ENCODE measurements around the gene FASTK. TPM values are rescaled to one million over a fixed set of nuclear protein-coding genes. Genes with fewer than 3 reads are reported as not detected.

FASTK gene
- total RNA-seq, 2 donors from 2014 or later = 64.0 to 71.0 TPM

DNA sequence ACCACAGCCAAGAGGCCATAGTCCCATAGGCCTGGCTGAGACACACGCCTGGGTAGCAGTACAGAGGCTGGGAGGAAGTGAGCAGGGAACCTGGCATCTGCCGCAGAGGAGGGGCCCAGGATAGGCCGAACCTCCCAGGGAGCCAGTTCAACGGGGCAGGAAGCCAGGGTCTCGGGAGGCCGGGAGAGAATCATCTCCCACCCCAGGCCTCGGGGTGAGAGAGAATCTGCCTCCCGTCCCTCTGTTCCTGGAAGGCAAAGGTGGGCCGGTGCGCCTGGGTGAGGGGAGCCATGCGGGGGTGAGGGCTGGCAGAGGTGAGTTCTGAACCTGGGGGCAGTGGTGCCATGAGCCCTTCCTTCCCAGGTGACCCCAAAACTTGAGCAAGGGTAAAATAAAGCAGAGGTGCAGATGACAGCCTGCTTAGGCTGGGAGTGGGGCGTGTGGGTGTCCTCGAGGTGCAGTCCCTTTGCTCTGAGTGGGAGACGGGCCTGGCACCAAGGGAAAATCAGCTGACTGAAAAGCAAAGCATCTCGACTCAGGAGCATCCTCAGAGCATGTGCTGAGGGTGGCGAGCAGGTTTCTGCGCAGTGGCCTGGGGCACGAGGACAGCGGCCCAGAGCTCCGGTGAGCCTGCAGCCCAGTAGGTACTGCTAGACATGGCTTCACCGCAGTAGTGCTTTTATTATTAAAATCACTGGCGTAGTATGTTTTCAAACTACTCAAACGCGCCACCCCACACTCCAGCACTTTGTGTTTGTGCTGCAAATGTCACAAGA lies 21.2 kb upstream of the FASTK start:
- no peak for DNase-seq
- H3K9me3 Mint-ChIP-seq = no peaks in the 10 kb centered on the region
- H3K4me1 ChIP-seq (ENCODE audit: control insufficient read depth, insufficient read depth, low read length) = no peaks in the 10 kb centered on the region
- H3K27me3 ChIP-seq (ENCODE audit: control insufficient read depth, insufficient read depth, low read length, poor library complexity, severe bottlenecking) = no peaks in the 10 kb centered on the region
- no peak overlapping the region for H3K4me3 Mint-ChIP-seq
- no peaks in the 10 kb centered on the region for H3K9me3 ChIP-seq (ENCODE audit: control insufficient read depth, low read length)
- WGBS, 2 experiments (ENCODE audit: insufficient coverage in 1 of 2, insufficient read length in 1 of 2) = 85 to 94% methylated on average over 18 to 24 of the region's 24 CpGs
- H3K9ac ChIP-seq (ENCODE audit: extremely low read depth, low read length, poor library complexity, severe bottlenecking) = no peak overlapping the region
- H3K36me3 Mint-ChIP-seq (ENCODE audit: low read depth) = peaks cover 12% of the 10 kb centered on the region
- TF ChIP-seq, protein P1, sequence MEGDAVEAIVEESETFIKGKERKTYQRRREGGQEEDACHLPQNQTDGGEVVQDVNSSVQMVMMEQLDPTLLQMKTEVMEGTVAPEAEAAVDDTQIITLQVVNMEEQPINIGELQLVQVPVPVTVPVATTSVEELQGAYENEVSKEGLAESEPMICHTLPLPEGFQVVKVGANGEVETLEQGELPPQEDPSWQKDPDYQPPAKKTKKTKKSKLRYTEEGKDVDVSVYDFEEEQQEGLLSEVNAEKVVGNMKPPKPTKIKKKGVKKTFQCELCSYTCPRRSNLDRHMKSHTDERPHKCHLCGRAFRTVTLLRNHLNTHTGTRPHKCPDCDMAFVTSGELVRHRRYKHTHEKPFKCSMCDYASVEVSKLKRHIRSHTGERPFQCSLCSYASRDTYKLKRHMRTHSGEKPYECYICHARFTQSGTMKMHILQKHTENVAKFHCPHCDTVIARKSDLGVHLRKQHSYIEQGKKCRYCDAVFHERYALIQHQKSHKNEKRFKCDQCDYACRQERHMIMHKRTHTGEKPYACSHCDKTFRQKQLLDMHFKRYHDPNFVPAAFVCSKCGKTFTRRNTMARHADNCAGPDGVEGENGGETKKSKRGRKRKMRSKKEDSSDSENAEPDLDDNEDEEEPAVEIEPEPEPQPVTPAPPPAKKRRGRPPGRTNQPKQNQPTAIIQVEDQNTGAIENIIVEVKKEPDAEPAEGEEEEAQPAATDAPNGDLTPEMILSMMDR (conservative IDR thresholded peaks at IDR 0.05) = no peak
- peaks cover 12% of the 10 kb centered on the region for H3K4me1 Mint-ChIP-seq
- H3K4me3 ChIP-seq (ENCODE audit: low read length) = no peak overlapping the region
- peaks cover 32% of the 10 kb centered on the region for H3K36me3 ChIP-seq (ENCODE audit: control insufficient read depth, insufficient read depth, low read length)
- H3K27me3 Mint-ChIP-seq (ENCODE audit: insufficient read depth) = no peaks in the 10 kb centered on the region
- no peak overlapping the region for H3K27ac Mint-ChIP-seq
- no peak overlapping the region for H3K27ac ChIP-seq (ENCODE audit: low read depth, low read length)

- Histone ChIP-seq H3K4me3 (ENCODE audit: low read length) (no peak overlapping the region), H3K9me3 (ENCODE audit: control insufficient read depth, low read length) (no peaks in the 10 kb centered on the region), H3K27ac (ENCODE audit: low read depth, low read length) (no peak overlapping the region), H3K4me1 (ENCODE audit: control insufficient read depth, insufficient read depth, low read length) (no peaks in the 10 kb centered on the region), H3K36me3 (ENCODE audit: control insufficient read depth, insufficient read depth, low read length) (peaks cover 32% of the 10 kb centered on the region), H3K27me3 (ENCODE audit: control insufficient read depth, insufficient read depth, low read length, poor library complexity, severe bottlenecking) (no peaks in the 10 kb centered on the region), H3K9ac (ENCODE audit: extremely low read depth, low read length, poor library complexity, severe bottlenecking) (no peak overlapping the region)
- peaks cover 14% of the 10 kb centered on the region for H3K36me3 Mint-ChIP-seq (ENCODE audit: low read depth)
- H3K9me3 Mint-ChIP-seq = no peaks in the 10 kb centered on the region
- TF ChIP-seq, protein P1 (conservative IDR thresholded peaks at IDR 0.05) = no peak
- H3K27me3 Mint-ChIP-seq (ENCODE audit: insufficient read depth) = no peaks in the 10 kb centered on the region
- peaks cover 12% of the 10 kb centered on the region for H3K4me1 Mint-ChIP-seq
- WGBS, 2 experiments (ENCODE audit: insufficient coverage in 1 of 2, insufficient read length in 1 of 2) = 93 to 100% methylated on average over 2 to 10 of the region's 10 CpGs
- no peak overlapping the region for H3K4me3 Mint-ChIP-seq
- no peak overlapping the region for H3K27ac Mint-ChIP-seq
- no peak for DNase-seq
Observed at GRCh38 chr7:151100921-151101320, 20.3 kb upstream of the FASTK start.

- Mint-ChIP-seq H3K4me1 (peaks cover 9% of the 10 kb centered on the region), H3K27me3 (ENCODE audit: insufficient read depth) (no peaks in the 10 kb centered on the region), H3K27ac (no peak overlapping the region), H3K36me3 (ENCODE audit: low read depth) (peaks cover 18% of the 10 kb centered on the region), H3K9me3 (no peaks in the 10 kb centered on the region), H3K4me3 (no peak overlapping the region)
- Histone ChIP-seq H3K9me3 (ENCODE audit: control insufficient read depth, low read length) (no peaks in the 10 kb centered on the region), H3K36me3 (ENCODE audit: control insufficient read depth, insufficient read depth, low read length) (peaks cover 25% of the 10 kb centered on the region), H3K4me1 (ENCODE audit: control insufficient read depth, insufficient read depth, low read length) (no peaks in the 10 kb centered on the region), H3K27ac (ENCODE audit: low read depth, low read length) (no peak overlapping the region), H3K4me3 (ENCODE audit: low read length) (no peak overlapping the region), H3K27me3 (ENCODE audit: control insufficient read depth, insufficient read depth, low read length, poor library complexity, severe bottlenecking) (no peaks in the 10 kb centered on the region), H3K9ac (ENCODE audit: extremely low read depth, low read length, poor library complexity, severe bottlenecking) (no peak overlapping the region)
- WGBS, 2 experiments (ENCODE audit: insufficient coverage in 1 of 2, insufficient read length in 1 of 2) = 91% methylated on average over 16 to 20 of the region's 20 CpGs
- TF ChIP-seq, protein P1 (conservative IDR thresholded peaks at IDR 0.05) = no peak
- no peak for DNase-seq
Observed at GRCh38 chr7:151099486-151100211, 19.0 kb upstream of the FASTK start.
